ENCODE results near the gene FAM13C.
"Not testable (repeated sequence)": the region's sequence is repeated elsewhere in the genome, so short reads cannot be mapped to it uniquely, and the experiment has no call there.

The FAM13C gene

GRCh38 chr10:59272061-59272460 is 90.3 kb downstream of the FAM13C start:
- no peak for FAIRE-seq

GRCh38 chr10:59271160-59271559 is 91.2 kb downstream of the FAM13C start:
- no peak for FAIRE-seq

GRCh38 chr10:59270492-59270891 is 91.9 kb downstream of the FAM13C start:
- FAIRE-seq: no peak

GRCh38 chr10:59269651-59270050 is 92.7 kb downstream of the FAM13C start:
- no peak for FAIRE-seq

- FAIRE-seq: no peak
Measured at GRCh38 chr10:59268460-59268859, 93.9 kb downstream of the FAM13C start.

- FAIRE-seq: no peak
Measured at GRCh38 chr10:59266321-59266720, 96.0 kb downstream of the FAM13C start.

DNA sequence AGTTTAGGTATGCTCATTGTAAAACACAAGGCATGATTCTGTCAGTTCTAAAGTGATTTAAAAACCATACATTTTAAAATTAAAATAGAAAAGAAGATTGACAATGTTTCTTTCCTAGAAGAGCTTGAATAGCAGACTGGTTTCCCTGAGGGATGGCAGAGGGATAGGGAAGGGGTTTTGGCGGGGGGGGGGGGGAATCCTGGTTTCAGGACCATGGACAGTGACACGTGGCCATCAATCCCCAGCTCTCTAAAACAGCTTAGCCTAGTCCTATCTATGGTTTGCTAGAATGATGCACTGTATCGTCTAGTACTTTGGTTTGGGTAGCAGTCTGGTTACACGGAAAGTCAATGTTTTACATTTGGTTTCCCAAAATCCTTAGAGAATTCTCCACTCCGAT is 97.2 kb downstream of the FAM13C start:
- no peak for FAIRE-seq

DNA sequence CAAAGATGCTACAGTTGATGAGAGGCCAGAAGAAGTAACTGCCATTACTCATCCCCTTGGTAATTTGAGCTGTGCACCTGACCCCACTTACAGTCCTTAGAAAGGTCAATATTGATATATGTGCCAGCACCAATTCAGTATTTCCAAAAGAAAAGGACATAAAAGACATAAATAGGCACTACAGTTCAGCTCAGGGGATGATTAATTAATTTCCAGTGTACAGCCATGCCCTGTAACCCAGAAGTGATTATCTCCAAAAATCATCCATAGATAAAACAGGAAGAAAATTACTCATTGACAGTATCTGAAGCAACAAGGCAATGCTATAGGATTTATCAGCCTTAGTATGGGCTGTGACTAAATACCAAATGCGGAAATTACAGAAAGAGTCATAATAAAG is 103.5 kb downstream of the FAM13C start:
- no peak for FAIRE-seq

DNA sequence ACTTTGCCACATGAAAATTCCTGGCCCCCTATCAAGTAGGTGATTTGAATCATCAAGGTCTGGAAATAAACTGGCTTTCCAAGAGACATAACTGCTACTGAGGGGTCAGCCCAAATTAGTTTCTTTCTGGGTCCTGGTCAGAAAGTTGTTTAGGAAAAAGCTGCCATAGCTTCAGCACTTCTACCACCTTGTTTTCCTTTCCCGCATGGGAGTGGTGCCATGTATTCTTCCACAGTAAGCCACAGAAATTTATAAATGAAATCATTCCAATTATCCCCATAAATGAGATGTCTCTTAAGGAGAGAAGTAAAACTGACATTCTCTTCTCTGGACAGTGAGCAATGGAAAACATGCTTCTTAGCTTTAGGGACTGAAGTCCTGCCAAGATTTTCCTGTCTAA is 105.1 kb downstream of the FAM13C start:
- FAIRE-seq: no peak

DNA sequence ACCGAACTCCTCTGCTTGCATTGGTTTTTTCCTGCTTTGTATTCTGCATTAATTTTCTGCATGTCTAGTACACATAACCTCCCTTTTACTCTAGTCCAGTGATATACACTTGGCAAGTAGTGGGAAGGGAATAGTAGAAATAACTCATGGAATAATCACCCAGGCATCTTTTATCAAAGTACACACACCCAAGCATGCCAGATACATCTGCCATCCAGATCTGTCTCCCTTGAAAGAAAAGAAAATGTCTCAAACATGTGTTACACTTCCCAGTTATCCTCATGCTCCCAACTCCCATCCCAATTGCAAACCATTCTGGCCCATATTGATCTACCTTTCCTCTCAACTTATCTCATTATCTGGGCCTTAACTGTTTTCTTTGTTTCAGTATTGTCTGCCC is 106.9 kb downstream of the FAM13C start:
- FAIRE-seq: no peak

DNA sequence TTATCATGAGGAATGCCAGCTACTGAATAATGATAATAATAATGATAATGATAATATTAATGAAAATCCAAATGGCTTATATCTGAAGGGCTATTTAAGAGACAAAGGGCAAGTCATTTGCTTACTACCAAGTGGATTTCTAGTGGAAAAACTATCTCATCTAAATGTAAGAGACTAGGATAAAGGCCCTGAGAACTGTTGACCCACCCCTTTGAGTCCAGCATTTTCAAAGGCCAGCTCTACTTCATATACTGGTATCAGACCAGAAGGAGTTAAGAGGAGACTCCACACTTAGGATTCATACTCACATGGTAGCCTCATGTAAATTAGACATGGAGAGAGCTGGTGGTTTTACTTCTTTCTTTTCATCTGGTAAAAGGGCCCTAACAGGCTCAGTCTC is 109.9 kb downstream of the FAM13C start:
- no peak for FAIRE-seq

GRCh38 chr10:59245686-59246085 is 116.7 kb downstream of the FAM13C start:
- FAIRE-seq: no peak

- no peak for FAIRE-seq
Measured at GRCh38 chr10:59244871-59245270, 117.5 kb downstream of the FAM13C start.

GRCh38 chr10:59243611-59244195 is 118.6 kb downstream of the FAM13C start:
- no peak for FAIRE-seq

DNA sequence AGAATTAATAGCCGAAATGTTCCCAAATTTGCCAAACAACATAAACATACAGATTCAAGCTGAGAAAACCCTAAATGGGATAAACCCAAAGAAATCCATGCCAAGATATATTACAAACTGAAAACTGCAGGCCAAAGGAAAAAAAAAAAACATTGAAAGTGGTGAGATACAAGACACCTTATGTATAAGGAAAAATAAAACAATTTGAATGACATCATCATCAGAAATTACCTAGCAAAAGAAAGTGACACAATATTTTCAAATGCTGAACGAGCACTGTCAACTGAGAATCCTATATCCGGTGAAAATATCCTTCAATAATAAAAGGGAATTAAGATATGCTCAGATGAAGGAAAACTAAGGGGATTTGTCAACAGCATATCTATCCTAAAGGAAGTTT is 119.4 kb downstream of the FAM13C start:
- FAIRE-seq: no peak

DNA sequence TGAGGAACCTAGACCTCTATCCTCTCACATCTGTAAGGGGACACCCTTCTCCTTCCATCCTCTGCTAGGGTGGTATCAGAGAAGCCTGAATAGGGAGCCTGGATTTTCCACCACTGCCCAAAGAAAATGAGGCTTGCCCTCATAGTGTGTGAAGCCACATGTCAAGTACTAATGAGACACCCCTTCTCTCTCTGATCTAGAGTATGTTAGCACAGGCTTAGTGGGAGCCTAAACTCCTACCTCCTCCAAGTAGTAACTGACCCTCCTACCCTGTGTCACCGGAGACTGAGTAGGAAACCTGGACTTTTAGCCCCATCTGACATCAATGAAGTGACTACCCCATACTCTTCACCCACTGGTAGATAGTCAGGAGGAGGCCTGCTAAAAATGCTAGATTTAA is 120.3 kb downstream of the FAM13C start:
- FAIRE-seq: no peak

DNA sequence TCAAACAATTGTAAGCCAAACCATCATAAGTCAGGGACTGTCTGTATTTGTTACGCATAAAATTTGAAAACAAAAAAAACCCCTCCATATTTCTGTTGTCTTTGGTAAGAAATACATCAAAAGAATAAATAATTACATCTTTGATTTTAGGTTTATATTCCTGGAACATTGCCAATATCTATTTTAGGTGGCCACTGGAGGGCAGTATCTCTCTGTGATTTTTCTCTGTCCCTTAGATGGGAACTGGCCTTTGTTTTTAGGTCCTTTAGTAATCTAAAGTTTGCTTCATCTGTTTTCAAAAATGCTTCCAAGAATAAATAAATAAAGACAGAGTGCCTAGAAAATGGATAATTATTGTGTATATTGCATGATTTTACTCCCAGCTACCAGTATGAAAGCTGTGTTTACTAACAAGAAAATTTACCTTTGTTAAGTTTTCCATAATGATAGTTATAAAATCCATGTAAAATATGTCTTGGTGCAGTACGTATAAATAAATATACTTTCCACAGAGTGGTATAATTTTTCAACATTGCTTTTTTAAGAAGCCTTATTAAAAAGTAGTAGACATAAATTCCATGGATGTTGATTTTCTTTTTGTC is 121.7 kb downstream of the FAM13C start:
- FAIRE-seq: peak; percentile 78

- FAIRE-seq: not testable (repeated sequence)
Measured at GRCh38 chr10:59239108-59239507, 123.2 kb downstream of the FAM13C start.

- no peak for FAIRE-seq
Measured at GRCh38 chr10:59237775-59238174, 124.6 kb downstream of the FAM13C start.

- no peak for FAIRE-seq
Measured at GRCh38 chr10:59236064-59236697, 126.2 kb downstream of the FAM13C start.

- FAIRE-seq: peak; percentile 14
Measured at GRCh38 chr10:59234816-59235429, 127.4 kb downstream of the FAM13C start.

DNA sequence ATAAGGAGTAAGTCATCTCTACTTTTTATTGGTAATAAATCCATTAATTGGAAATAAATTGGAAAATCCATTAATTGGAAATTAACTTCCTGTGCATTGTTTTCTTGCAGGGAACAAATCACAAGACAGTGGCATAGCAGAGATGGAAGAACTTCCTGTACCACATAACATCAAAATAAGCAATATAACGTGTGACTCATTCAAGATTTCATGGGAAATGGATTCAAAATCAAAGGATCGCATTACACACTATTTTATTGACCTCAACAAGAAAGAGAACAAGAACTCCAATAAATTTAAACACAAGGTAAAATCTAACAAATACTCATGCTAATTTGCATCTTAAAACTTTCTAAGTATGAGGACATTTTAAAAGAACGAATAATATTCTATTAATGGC is 128.2 kb downstream of the FAM13C start:
- FAIRE-seq: no peak

- FAIRE-seq: no peak
Measured at GRCh38 chr10:59229441-59229840, 132.9 kb downstream of the FAM13C start.

GRCh38 chr10:59227136-59227673 is 135.1 kb downstream of the FAM13C start:
- FAIRE-seq: no peak
